A673 (cell line): ENCODE data around the gene LTN1.

Experiments used
- EZH2 ChIP-seq: fragments of 200-600 bp; sonication (generic); IDR thresholded peaks from 2 replicates; pipeline ENCODE4 v1.6.1; 2017; ENCODE audit warnings: borderline replicate concordance, low read depth, mild to moderate bottlenecking, mixed read lengths, antibody characterized with exemption, low read length; ENCODE audit not compliant: poor library complexity, severe bottlenecking
- TF ChIP-seq, protein P1 (sequence below): fragments of 300-800, 200-600 bp; sonication (generic); conservative IDR thresholded peaks from 2 replicates; pipeline ENCODE4 v1.5.1; 2017; ENCODE audit warnings: low read depth, mild to moderate bottlenecking, antibody characterized with exemption, low read length, moderate library complexity, mixed read lengths

DNA sequence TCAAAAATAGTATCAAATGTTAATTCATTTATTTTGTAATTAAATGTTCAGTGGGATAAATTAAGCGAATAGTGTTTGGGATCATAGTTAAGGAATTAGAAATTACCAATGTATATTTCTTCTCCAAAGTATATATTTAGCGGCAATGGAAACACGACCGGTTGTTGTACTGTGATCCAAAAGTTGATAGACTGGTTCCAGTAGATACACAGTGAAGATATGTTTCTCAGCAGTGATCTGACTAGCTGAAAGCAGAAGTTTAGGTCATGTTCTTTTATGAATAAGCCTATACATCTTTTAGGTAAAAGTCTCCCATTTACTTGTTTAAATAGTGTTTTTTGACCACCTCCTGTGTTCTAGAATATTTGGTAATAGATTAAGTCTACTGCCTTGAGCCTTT, 40.6 kb upstream of the LTN1 start:
- TF ChIP-seq, protein P1, sequence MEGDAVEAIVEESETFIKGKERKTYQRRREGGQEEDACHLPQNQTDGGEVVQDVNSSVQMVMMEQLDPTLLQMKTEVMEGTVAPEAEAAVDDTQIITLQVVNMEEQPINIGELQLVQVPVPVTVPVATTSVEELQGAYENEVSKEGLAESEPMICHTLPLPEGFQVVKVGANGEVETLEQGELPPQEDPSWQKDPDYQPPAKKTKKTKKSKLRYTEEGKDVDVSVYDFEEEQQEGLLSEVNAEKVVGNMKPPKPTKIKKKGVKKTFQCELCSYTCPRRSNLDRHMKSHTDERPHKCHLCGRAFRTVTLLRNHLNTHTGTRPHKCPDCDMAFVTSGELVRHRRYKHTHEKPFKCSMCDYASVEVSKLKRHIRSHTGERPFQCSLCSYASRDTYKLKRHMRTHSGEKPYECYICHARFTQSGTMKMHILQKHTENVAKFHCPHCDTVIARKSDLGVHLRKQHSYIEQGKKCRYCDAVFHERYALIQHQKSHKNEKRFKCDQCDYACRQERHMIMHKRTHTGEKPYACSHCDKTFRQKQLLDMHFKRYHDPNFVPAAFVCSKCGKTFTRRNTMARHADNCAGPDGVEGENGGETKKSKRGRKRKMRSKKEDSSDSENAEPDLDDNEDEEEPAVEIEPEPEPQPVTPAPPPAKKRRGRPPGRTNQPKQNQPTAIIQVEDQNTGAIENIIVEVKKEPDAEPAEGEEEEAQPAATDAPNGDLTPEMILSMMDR: no peak
- no peak for TF ChIP-seq EZH2
